ENCODE data around the gene MON1B.
"Not testable (repeated sequence)": the region's sequence is repeated elsewhere in the genome, so short reads cannot be mapped to it uniquely, and the experiment has no call there.

Gene MON1B

GRCh38 chr16:77158293-77158692 is 32.7 kb upstream of the MON1B start:
- Histone ChIP-seq H3K27ac (ENCODE audit: low read depth, low read length) (no peak overlapping the region), H3K18ac (ENCODE audit: low read length) (no peak overlapping the region), H4K8ac (ENCODE audit: low read depth, low read length) (no peak overlapping the region), H3K79me2 (ENCODE audit: control insufficient read depth, insufficient read depth, low read length, poor library complexity) (no peaks in the 10 kb centered on the region), H3K4me2 (ENCODE audit: low read length) (no peak overlapping the region), H3K9ac (ENCODE audit: low read length) (no peak overlapping the region), H2AFZ (ENCODE audit: insufficient read depth, low read length, poor library complexity) (no peak overlapping the region), H2AK5ac (ENCODE audit: low read length) (no peak overlapping the region), H3K4me3 (ENCODE audit: low read depth, low read length) (no peak overlapping the region), H2BK12ac (ENCODE audit: low read length) (no peak overlapping the region), H4K91ac (ENCODE audit: low read depth, low read length) (no peak overlapping the region), H2BK5ac (ENCODE audit: low read depth, low read length, poor library complexity) (no peak overlapping the region), H3K14ac (ENCODE audit: low read length) (no peak overlapping the region), H3K9me3 (ENCODE audit: insufficient read depth, low read depth, low read length) (no peaks in the 10 kb centered on the region), H2BK120ac (ENCODE audit: insufficient read depth, low read length, poor library complexity) (no peak overlapping the region), H3K27me3 (ENCODE audit: insufficient read depth, low read length) (no peaks in the 10 kb centered on the region), H3K4ac (ENCODE audit: low read depth, low read length) (no peak overlapping the region), H4K12ac (ENCODE audit: low read depth, low read length) (no peak overlapping the region), H3K79me1 (ENCODE audit: low read length) (no peaks in the 10 kb centered on the region), H3K23ac (ENCODE audit: low read length) (no peak overlapping the region), H3K36me3 (ENCODE audit: control insufficient read depth in 1 of 2, insufficient read depth in 2 of 2, low read length in 2 of 2) (no peaks in the 10 kb centered on the region), H3K4me1 (ENCODE audit: control insufficient read depth in 1 of 2, insufficient read depth in 2 of 2, low read length in 2 of 2) (no peaks in the 10 kb centered on the region)
- DNase-seq = no peak
- WGBS (ENCODE audit: extremely low coverage, insufficient coverage, insufficient read length) = 100% methylated on average over 1 of the region's 6 CpGs

DNA sequence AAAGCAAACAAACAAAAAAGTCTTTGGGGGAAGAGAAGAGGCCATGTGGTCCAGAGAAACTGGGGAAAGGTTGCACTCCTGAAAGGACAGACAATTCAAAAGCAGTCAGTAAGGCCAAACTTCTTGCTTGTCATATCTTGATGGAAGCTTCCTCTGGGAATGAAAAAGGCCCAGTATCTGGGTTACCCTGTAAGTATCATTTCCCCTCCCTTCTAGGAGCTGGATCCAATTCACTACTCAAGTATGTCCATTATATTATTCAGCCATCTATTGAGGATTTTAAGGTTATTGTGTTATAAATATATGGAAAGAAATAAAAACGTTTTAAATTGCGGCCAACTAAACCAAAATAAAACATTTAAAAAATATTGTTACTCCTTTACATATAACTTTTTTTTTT is 26.0 kb upstream of the MON1B start:
- H2BK120ac ChIP-seq (ENCODE audit: insufficient read depth, low read length, poor library complexity) = no peak overlapping the region
- H3K4me3 ChIP-seq (ENCODE audit: low read depth, low read length) = no peak overlapping the region
- H3K4me2 ChIP-seq (ENCODE audit: low read length) = no peak overlapping the region
- H2BK12ac ChIP-seq (ENCODE audit: low read length) = no peak overlapping the region
- no peaks in the 10 kb centered on the region for H3K4me1 ChIP-seq (ENCODE audit: control insufficient read depth in 1 of 2, insufficient read depth in 2 of 2, low read length in 2 of 2)
- H3K18ac ChIP-seq (ENCODE audit: low read length) = no peak overlapping the region
- no peak for DNase-seq
- no peak overlapping the region for H2AK5ac ChIP-seq (ENCODE audit: low read length)
- H3K27me3 ChIP-seq (ENCODE audit: insufficient read depth, low read length) = no peaks in the 10 kb centered on the region
- no peak overlapping the region for H2AFZ ChIP-seq (ENCODE audit: insufficient read depth, low read length, poor library complexity)
- no peak overlapping the region for H3K4ac ChIP-seq (ENCODE audit: low read depth, low read length)
- H3K79me2 ChIP-seq (ENCODE audit: control insufficient read depth, insufficient read depth, low read length, poor library complexity) = no peaks in the 10 kb centered on the region
- no peak overlapping the region for H4K8ac ChIP-seq (ENCODE audit: low read depth, low read length)
- no peaks in the 10 kb centered on the region for H3K9me3 ChIP-seq (ENCODE audit: insufficient read depth, low read depth, low read length)
- no peak overlapping the region for H3K23ac ChIP-seq (ENCODE audit: low read length)
- H3K79me1 ChIP-seq (ENCODE audit: low read length) = no peaks in the 10 kb centered on the region
- WGBS (ENCODE audit: extremely low coverage, insufficient coverage, insufficient read length) = no CpG with 5 or more reads among the region's 2 CpGs
- no peak overlapping the region for H4K91ac ChIP-seq (ENCODE audit: low read depth, low read length)
- no peak overlapping the region for H3K9ac ChIP-seq (ENCODE audit: low read length)
- no peaks in the 10 kb centered on the region for H3K36me3 ChIP-seq (ENCODE audit: control insufficient read depth in 1 of 2, insufficient read depth in 2 of 2, low read length in 2 of 2)
- no peak overlapping the region for H3K27ac ChIP-seq (ENCODE audit: low read depth, low read length)
- no peak overlapping the region for H3K14ac ChIP-seq (ENCODE audit: low read length)
- H4K12ac ChIP-seq (ENCODE audit: low read depth, low read length) = no peak overlapping the region
- H2BK5ac ChIP-seq (ENCODE audit: low read depth, low read length, poor library complexity) = no peak overlapping the region

DNA sequence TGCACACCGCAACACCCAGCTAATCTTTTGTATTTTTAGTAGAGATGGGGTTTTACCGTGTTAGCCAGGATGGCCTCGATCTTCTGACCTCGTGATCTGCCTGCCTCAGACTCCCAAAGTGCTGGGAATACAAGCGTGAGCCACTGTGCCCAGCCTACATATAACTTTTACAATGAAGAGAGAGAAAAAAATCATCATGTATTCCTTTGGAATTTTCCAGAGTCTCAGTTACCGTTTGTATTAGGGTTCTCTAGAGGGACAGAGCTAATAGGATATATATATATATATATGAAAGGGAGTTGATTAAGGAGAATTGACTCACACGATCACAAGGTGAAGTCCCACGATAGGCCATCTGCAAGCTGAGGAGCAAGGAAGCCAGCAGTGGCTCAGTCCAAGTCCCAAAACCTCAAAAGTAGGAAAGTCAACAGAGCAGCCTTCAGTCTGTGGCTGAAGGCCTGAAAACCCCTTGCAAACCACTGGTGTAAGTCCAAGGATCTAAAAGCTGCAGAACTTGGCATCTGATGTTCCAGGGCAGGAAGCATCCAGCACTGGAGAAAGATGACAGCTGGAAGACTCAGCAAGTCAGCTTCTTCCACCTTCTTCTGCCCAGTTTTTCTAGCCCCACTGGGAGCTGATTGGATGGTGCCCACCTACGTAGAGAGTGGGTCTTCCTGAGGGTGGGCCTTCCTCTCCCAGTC is 25.3 kb upstream of the MON1B start:
- not testable (repeated sequence) for H3K4me1 ChIP-seq (ENCODE audit: control insufficient read depth in 1 of 2, insufficient read depth in 2 of 2, low read length in 2 of 2); H3K27ac ChIP-seq (ENCODE audit: low read depth, low read length); H3K4ac ChIP-seq (ENCODE audit: low read depth, low read length); DNase-seq; H4K8ac ChIP-seq (ENCODE audit: low read depth, low read length); H3K18ac ChIP-seq (ENCODE audit: low read length); H3K23ac ChIP-seq (ENCODE audit: low read length); H3K4me2 ChIP-seq (ENCODE audit: low read length); H3K14ac ChIP-seq (ENCODE audit: low read length); H2BK12ac ChIP-seq (ENCODE audit: low read length); H2AFZ ChIP-seq (ENCODE audit: insufficient read depth, low read length, poor library complexity); H3K9me3 ChIP-seq (ENCODE audit: insufficient read depth, low read depth, low read length); H2BK5ac ChIP-seq (ENCODE audit: low read depth, low read length, poor library complexity); H3K36me3 ChIP-seq (ENCODE audit: control insufficient read depth in 1 of 2, insufficient read depth in 2 of 2, low read length in 2 of 2); H2AK5ac ChIP-seq (ENCODE audit: low read length); H3K79me2 ChIP-seq (ENCODE audit: control insufficient read depth, insufficient read depth, low read length, poor library complexity); H2BK120ac ChIP-seq (ENCODE audit: insufficient read depth, low read length, poor library complexity); H3K4me3 ChIP-seq (ENCODE audit: low read depth, low read length); H3K27me3 ChIP-seq (ENCODE audit: insufficient read depth, low read length); H4K12ac ChIP-seq (ENCODE audit: low read depth, low read length); H4K91ac ChIP-seq (ENCODE audit: low read depth, low read length); H3K9ac ChIP-seq (ENCODE audit: low read length); H3K79me1 ChIP-seq (ENCODE audit: low read length)
- WGBS (ENCODE audit: extremely low coverage, insufficient coverage, insufficient read length) = no CpG with 5 or more reads among the region's 9 CpGs

GRCh38 chr16:77166726-77167125 is 24.3 kb upstream of the MON1B start:
- no peak overlapping the region for H3K23ac ChIP-seq (ENCODE audit: low read length)
- H3K79me2 ChIP-seq (ENCODE audit: control insufficient read depth, insufficient read depth, low read length, poor library complexity) = no peaks in the 10 kb centered on the region
- no peak overlapping the region for H2AK5ac ChIP-seq (ENCODE audit: low read length)
- no peak overlapping the region for H2BK12ac ChIP-seq (ENCODE audit: low read length)
- no peak overlapping the region for H4K12ac ChIP-seq (ENCODE audit: low read depth, low read length)
- no peak overlapping the region for H2AFZ ChIP-seq (ENCODE audit: insufficient read depth, low read length, poor library complexity)
- no peak for DNase-seq
- H3K9me3 ChIP-seq (ENCODE audit: insufficient read depth, low read depth, low read length) = no peaks in the 10 kb centered on the region
- H3K4me2 ChIP-seq (ENCODE audit: low read length) = no peak overlapping the region
- no peaks in the 10 kb centered on the region for H3K36me3 ChIP-seq (ENCODE audit: control insufficient read depth in 1 of 2, insufficient read depth in 2 of 2, low read length in 2 of 2)
- no peaks in the 10 kb centered on the region for H3K27me3 ChIP-seq (ENCODE audit: insufficient read depth, low read length)
- no peak overlapping the region for H2BK120ac ChIP-seq (ENCODE audit: insufficient read depth, low read length, poor library complexity)
- no peak overlapping the region for H4K91ac ChIP-seq (ENCODE audit: low read depth, low read length)
- H3K18ac ChIP-seq (ENCODE audit: low read length) = no peak overlapping the region
- no peak overlapping the region for H3K27ac ChIP-seq (ENCODE audit: low read depth, low read length)
- H3K9ac ChIP-seq (ENCODE audit: low read length) = no peak overlapping the region
- H3K14ac ChIP-seq (ENCODE audit: low read length) = no peak overlapping the region
- WGBS (ENCODE audit: extremely low coverage, insufficient coverage, insufficient read length) = no CpG with 5 or more reads among the region's 2 CpGs
- no peak overlapping the region for H3K4me3 ChIP-seq (ENCODE audit: low read depth, low read length)
- H2BK5ac ChIP-seq (ENCODE audit: low read depth, low read length, poor library complexity) = no peak overlapping the region
- H4K8ac ChIP-seq (ENCODE audit: low read depth, low read length) = no peak overlapping the region
- H3K4ac ChIP-seq (ENCODE audit: low read depth, low read length) = no peak overlapping the region
- no peaks in the 10 kb centered on the region for H3K79me1 ChIP-seq (ENCODE audit: low read length)
- H3K4me1 ChIP-seq (ENCODE audit: control insufficient read depth in 1 of 2, insufficient read depth in 2 of 2, low read length in 2 of 2) = no peaks in the 10 kb centered on the region
